Suppressor macrophage treated with lipopolysaccharide for 1 hour (primary cell): ENCODE measurements around the gene TNIP1.

Source experiments
- DNase-seq, 3 donors: peaks; one replicate each; pipeline ENCODE4 v3.0.0-alpha.2; 2020 to 2022

TNIP1 gene

DNA sequence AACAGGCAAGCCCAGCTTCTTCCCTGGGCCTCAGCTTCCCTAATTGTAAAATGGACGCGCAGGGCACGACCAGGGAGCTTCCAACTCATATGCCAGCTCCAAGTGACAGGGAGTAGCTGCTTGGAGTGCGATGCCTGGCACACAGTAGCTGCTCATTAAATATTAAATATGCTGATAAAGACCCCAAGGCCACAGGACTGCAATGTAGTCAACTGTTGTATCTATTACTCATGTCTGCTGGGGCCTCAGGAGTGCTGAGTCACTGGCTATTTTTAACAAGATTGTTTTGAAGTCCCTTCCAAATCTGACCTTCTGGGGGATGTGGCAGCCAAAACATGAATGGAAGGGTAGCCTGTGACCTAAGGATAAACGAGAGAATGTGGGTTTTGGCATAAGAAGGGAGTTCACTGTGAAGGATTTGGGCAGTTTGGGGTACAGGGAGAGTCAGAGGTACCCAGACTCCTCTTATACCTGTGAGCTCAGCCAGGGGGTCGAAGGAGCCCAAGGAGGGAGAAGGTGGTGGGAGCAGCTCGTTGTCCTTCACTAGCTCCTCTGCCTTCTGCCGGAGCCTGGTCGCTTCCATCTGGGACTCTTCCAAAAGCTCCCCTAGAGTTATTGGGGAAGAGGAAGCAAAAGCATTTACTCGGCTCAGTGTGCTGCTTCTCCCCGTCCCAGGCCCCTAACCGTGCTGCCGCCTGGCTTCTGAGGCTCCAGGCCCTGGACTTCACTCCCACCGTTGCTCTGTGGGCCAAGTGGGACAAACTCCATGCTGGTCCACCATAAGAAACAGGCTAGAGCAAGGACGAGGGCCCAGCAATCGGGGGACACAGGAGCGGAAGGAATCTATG, 17.5 kb downstream of the TNIP1 start:
- DNase-seq: peak; percentile 76 to 89 (median 88)

DNA sequence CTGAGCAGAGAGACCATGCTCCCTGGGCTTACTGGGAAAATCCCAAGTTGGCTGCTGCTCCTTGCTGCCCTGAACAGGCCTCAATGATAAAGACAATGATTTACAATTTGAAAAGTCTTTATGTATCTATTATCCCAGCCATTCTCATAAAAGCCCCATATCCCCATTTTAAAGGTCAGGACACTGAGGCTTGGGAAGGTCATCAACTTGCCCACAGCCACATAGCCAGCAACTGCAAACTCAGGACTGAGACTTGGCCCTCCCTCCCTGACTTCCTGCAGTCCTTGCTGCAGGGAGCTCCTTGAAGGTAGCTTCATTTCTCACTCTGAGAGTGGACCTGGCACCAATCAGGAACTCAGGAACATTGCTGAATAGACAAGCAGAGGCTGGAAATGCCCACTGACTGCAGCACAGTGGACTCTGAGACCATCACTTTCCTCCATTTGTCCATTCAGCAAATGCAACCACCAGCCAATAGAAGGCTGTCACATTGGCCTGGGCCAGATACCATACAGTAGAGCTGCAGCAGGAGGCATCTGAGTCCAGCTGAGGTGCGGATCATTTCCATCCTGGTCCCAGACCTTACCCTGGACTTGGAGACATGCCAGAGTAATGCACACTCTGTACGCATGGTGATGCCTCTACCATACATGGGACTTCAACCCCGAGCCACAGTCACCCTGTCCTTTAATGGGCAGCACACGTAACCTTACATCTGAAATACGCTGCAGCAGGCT, 18.3 kb downstream of the TNIP1 start:
- no peak for DNase-seq

DNA sequence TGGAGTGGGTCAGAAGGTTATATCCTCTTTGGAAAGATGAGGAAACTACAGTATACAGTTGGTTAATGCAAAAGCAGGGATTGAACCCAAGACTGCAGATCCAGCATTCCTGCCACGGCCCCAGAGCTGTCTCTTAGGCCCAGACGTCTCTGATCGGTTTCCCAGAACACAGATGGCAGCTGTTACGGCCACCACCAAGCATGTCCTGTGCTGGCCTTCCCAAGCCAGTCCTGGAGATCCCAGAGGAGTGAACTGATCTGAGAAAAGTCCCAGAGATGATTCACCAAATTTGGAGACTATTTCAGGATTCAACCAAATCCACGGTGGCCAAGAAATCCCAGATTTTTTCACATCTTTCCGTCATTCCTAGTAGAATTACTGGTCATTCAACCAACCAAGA, 20.1 kb downstream of the TNIP1 start:
- no peak for DNase-seq

DNA sequence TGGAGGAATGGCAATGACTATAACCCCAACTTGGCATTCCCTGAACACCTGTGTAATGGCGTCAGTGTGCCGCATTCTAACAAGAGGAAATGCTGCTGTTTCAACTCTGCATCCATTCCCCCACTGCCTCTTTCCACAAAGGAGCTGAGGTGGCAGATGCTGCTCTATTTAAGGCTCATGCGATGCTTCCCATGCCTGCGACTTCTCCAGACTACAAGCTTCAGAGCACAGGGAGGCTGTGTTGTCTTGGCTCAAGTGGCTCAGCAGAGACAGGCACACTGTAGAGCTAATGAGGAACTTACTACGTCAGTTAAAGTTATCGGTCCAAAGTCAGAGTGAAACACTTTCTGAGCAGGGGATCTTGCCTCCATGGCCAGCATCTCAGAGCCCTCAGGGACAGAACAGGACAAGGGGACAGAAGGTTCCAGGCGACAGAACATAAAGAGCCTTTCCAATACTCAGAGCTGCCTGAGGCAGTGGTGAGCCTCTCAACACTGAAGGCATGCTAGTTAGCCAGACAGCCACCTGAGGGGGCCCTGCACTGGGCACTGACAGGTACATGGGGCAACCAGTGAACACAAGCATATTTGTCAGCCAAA, 21.8 kb downstream of the TNIP1 start:
- DNase-seq: peak in 2 of 3 donors; percentile 60 to 62

DNA sequence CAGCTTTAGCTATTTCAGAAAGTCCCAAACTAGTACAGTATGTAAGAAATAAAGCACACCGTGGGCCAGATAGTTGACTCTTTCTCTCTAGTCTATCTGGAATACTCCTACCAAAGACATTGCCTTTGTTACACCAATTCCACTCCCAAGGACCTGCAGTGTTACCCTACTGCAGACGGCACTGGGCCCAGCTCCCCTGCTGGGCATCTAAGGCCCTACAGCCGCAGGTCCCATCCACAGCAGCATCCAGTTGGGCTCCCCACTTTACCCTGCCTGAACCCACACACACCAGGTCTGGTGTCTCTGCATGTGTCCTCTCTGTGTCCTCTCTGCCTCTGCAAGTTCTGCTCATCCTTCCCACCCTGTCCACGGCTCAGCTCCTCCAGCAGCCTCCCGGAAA, 22.5 kb downstream of the TNIP1 start:
- no peak for DNase-seq

DNA sequence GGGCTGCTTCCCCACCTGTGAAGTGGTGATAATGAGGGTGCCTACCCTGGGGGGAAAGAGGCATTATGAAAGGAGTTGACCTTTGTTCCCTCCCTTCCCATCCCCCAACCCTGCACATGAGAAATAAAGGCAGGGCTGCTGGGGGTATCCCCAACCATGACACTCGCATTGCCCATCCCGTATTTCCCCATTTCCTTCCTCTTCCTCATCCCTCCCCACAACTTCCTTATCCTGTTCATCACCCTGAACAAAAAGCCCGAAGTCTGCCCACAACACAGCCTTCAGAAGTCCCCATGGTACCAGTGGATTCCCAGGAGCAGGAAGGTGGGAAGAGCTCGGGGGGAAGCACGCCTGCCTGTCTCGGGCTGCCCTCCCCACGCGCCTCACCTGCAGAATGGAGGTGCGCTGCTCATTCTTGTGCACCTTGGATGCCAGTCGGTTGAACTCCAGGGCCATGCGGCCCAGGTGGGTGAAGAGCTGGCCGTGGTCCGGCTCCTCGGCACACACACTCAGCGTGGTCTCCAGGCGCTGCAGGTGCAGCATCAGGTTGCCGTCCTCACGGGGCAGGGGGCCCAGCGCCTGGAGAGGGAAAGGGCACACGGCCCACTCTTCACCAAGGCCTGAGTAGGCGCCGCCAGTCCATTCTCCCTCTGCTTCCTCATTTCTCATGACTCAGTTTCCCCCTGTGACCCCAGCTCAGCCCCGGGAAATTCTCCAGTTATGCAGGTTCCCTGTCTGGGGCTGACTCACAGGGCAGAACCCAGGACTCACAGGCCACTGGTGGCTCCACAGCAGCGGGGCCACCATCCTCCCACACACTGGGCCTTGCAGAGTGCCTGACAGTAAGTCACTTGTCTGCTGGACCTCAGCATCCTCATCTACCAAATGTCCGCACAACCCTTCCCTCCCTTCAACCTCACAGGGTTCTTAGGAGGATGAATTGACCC, 24.2 kb downstream of the TNIP1 start:
- peak; percentile 97 to 99 (median 97) for DNase-seq

DNA sequence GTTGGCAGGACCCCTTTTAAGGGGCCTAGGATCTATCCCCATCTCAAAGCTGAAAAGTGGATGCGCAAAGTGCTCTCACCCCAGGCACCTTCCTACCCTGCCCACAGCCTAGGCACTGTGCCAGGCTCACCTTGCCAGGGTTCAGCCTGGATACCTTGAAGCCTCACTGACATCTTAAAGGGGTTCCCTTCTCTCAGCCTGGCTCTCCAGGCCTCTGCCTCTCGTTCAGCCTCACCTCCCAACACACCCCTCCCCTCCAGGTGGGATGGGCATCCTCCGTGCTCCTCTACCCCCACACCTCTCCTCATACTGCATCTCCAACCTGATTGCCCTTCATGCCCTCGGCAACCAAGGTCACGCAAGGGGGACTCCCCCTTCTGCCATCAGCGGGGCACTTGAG, 25.5 kb downstream of the TNIP1 start:
- no peak for DNase-seq

DNA sequence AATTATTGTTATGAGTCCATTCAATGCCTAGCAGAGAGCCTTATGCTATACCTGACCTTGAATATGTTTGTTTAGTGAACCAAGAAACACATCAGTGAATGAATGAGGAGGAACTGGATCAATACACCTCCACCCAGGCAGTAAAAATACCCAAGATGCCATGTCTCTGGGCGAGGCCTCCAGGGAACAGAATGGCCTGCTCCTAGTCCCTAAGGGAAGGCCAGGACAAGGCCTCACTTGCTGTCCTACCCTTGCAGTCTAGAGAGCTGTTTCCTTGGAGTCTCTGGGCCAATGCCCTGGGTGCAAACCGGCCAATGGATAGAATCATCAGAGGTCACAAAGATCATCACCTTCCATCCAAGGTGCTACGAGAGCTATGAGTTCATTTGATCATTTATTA, 26.1 kb downstream of the TNIP1 start:
- DNase-seq: no peak

DNA sequence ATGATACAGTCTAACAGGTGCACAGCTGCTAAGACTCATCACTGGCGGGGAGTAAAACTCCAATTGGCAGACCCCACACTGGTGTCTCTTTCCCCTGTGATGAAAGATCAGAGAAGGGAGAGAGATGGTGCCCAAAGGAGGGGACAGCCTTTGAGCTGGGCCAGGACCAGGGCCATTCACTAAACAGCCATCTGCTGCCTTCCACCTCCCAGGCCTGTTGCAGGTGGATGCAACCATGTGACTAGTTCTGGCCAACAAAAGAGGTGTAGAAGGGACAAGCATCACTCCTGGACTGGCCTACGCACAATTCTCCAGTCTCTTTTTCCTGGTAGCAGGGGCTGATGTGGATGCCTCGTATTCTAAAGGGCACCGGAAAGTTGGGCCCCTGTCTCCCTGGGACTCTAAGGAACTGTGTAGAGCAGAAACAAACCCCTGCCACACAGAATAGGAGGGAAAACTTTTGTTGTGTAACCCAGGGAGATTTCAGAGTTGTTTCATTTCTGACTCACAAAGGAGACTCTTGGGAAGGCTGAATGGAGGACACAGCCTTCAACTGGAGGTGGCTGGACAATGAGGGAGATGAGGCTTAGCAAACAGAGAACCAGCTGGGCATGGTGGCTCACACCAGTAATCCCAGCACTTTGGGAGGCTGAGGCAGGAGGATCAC, 26.9 kb downstream of the TNIP1 start:
- DNase-seq: peak; percentile 71 to 82 (median 81)

DNA sequence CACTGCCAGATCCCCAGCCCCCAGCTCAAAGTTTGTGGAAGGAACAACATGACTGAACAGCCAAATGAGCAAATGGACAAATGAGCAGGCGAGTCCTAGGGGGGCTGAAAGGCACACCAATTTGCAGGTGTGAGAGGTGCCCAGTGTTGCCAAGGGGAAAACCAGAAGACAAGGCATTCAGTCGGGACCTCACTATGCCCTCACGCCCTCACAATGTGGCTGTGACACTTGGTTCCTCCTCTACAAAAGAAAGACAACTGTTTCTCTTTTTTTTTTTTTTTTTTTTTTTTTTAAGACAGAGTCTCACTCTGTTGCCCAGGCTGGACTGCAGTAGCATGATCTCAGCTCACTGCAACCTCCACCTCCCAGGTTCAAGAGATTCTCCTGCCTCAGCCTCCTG, 28.0 kb downstream of the TNIP1 start:
- peak; percentile 64 to 70 (median 64) for DNase-seq

DNA sequence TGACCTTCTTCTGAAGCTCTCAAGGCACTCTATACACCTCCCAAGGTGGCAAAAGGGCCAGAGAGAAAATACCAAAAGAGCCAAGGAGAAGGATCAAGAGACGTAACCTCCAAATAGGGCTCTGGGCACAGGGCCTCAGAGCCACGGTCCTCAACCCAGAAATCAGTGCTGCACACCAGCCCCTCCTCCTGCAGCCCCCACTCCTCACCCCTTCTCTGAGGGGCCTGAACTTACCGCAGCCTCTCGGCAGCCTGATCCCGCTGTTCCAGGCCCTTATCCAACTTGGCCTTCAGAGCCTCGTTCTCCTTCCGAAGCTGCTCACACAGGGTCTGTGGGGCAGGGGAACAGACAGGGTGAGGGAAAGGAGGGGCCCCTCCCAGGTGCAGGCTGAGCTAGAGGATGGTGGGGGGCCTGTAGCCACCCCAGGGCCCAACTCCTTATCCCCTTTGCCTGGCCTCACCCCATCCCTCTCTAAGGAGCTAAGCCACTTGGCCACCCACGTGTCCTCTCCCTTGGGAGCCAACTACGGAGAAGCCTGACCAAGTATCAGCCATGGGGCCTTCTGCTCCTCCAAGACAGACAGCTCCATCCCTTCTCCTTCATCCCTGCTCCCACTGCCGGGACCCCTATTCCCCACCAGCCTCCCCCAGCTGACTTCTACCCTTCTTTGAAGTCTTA, 28.8 kb downstream of the TNIP1 start:
- no peak for DNase-seq

DNA sequence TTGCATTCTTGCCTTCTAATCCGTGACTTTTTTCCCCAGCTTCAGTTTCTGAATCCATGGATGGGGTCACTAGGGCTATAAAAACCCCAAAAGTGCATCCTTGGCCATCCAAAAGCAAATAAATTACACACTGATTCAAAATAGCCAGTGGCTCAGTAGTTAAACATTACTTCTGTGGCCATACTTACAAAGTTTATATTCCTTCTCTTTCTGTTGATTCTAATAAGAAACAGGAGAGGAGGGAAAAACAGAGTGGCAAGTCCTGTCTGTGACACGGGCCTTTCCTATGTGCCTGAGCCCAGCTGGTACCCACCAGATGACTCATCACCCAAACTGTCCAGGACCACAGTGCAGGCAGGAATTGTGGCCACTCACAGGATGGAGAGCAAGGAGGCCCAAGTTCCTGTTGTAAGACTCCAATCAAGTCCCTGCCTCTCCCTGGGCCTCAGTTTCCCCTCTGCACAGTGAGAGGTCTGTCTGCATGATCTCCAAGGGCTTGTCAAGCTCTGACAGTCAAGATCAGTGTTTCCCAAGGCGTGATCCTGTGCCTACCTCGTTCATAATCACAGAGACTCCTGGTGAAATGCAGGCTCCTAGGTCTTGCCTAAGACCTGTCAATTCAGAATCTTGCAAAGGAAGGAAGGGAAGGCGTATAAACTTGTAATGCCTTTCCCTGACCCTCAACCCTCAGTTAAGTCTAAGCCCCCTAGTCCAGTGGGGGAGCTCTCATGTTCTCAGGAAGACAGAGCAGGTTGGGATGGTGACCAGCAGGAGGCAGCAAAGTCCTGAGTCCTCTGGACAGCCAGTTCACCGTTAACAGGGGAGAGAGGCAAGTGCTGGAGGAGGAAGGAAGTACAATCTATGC, 29.5 kb downstream of the TNIP1 start:
- DNase-seq: peak; percentile 83 to 85 (median 84)

DNA sequence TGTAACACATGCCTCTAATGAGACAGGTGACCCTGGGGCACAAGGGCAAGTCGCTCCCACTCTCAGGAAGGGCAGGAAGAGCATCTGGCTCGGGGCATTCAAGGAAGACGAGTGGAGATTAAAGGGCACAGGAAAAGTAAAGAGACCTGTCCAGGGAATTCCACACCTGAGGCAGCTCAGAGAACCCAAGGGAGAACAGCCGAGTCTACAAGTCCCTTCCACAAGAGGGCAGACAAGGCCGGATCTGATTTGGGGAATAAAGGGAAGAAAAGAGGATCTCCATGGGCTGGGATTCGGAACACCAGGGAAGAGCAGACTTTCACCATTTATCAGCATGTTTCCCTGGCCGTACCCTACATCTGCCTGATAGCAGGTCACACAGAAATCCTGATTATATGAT, 32.3 kb downstream of the TNIP1 start:
- DNase-seq: no peak

DNA sequence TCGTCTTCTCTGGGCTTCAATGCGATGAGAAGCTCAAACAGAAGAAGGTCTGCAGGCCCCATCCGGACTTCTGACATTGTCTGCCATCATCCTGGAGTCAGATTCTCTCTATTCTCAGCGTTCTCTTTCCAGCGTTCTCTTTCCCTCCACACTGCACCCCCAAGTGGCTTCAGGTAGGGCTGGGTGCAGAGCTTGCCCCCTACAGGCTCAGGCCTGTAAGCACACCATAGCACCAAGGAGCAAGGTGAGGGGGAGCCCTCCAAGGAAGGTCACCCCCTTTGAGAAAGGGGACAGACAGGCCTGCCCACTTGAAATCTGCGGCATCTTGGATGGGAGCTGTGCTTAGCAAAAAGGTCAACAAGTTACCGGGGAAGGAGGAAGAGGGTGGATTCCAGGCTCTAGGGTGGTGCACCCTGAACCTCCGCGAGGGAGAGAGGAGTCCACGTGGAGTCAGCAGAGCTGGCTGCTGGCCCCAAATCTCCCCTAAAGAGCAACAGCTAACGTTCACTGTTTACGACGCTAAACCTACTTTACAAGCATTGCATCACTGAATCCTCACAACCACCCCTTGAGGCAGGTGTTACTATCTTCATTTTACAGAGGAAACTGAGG, 32.9 kb downstream of the TNIP1 start:
- no peak for DNase-seq

DNA sequence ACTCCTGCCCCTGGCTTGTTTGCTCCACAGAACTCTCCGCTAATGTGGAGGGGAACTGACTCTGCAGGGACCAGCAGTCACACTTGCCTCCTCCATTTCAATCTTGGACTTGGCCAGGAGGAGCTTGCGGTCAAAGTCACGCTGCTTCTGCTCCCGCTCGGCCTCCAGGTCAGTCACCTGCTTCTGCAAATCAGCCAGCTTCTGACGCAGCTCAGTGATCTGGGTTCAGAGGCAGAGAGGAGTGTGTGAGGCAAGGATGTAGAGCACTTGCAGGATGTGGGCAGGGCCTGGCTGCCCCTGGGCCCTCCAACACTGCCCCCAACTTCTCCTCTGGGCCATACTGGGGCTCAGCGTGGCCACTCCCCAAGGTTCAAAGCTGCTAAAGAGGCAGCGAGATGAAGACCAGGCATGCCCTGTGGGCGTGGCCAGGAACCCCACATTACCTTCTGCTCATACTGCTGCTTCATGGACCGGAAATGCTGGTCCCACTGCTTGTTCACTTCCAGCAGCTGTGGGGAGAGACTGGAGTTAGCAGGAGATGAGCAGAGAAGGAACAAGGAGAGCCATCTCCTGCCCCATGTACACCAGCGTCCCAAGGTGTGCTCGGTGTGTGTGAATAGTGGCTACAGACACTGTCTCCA, 38.3 kb downstream of the TNIP1 start:
- DNase-seq: no peak

DNA sequence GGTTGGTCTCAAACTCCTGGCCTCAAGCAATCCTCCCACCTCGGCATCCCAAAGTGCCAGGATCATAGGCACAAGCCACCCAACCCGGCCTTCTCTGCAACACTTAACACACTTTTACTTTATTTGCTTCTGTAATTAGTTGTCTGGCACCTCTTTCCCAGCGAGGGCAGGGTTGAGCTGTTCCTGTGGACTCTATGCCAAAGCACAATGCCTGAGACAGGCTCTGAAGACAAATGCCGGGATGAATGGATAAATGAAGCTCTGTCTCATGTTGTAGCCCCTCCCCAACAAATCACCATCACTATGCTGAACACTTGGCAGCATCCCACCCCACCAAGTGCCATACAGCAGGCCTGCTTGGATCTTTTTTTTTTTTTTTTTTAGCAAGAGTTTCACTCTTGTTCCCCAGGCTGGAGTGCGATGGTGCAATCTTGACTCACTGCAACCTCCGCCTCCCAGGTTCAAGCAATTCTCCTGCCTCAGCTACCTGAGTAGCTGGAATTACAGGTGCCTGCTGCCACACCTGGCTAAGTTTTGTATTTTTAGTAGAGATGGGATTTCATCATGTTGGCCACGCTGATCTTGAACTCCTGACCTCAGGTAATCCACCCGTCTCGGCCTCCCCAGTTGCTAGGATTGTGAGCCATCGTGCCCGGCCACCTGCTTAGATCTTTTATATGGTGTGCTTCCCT, 39.1 kb downstream of the TNIP1 start:
- DNase-seq: no peak

DNA sequence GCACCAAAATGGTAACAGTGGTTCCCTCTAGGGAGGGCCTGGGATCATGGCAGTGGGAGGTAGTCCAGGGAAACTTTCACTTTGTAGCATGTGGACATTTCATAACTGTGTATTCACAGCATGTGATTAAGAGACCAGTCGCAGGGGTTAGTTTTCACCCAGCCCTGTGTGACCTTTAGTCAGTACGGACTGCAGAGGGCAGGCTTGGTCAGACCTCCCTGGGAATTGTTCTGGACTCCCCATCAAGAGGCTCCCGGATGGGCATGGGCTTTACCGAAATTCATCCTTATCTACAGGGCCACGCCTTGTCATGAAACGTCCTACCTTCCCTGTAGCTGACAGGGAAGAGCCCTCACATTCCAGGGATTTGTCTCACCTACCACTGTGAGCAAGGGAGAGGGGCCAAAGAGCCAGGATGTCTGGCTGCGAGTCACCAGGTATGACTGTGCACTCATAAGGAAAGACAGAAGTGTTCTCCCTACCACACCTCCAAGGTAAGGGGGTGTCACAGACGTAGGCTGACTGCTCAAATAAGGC, 40.6 kb downstream of the TNIP1 start:
- peak; percentile 70 to 79 (median 76) for DNase-seq

DNA sequence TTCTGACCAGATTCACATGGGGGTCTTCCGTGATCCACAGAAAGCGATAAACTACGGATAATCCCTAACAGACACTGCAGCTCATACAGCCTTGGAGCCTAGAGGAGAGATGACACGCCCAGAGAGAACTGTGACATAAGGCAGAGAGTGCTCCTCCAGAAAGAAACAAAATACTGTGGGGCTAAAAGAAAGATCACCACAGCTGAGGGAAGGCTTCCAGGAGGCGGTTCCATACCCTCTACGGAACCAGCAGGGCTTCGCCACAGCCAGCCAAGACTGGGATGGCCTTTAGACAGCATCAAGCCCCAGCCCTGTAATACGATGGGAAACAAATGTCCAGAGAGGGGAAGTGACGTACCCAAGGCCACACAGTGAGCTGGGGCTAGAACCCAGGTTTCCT, 41.2 kb downstream of the TNIP1 start:
- DNase-seq: no peak
